Activated naive CD8-positive, alpha-beta T cell treated with anti-CD3 and anti-CD28 coated beads for 36 hours (primary cell): Measurements from ENCODE around the gene STK32C. TPM values are rescaled to one million over a fixed set of nuclear protein-coding genes. Genes with fewer than 3 reads are reported as not detected.

ENCODE experiments used
- DNase-seq: peaks from one replicate; pipeline ENCODE4 v3.0.0; 2021
- H3K27ac Mint-ChIP-seq: one replicate; pipeline ENCODE4 v1.8.0; 2022; ENCODE audit warnings: mild to moderate bottlenecking, moderate library complexity, mixed read lengths
- H3K27me3 Mint-ChIP-seq: one replicate; pipeline ENCODE4 v1.8.0; 2022; ENCODE audit warnings: mild to moderate bottlenecking, mixed read lengths
- H3K36me3 Mint-ChIP-seq: one replicate; pipeline ENCODE4 v1.8.0; 2021; ENCODE audit warnings: mild to moderate bottlenecking, mixed read lengths
- H3K4me1 Mint-ChIP-seq: one replicate; pipeline ENCODE4 v1.8.0; 2021; ENCODE audit warnings: mixed read lengths
- H3K4me3 Mint-ChIP-seq: one replicate; pipeline ENCODE4 v1.8.0; 2022; ENCODE audit warnings: mild to moderate bottlenecking, moderate library complexity, mixed read lengths
- H3K9me3 Mint-ChIP-seq: one replicate; pipeline ENCODE4 v1.8.0; 2022; ENCODE audit warnings: mixed read lengths
- total RNA-seq, 2 experiments: library from RNA; stranded (reverse); gene quantifications; one replicate each; pipeline ENCODE4 v1.2.3, GENCODE V29; 2021

The STK32C gene
- total RNA-seq, 2 experiments from 2014 or later = 15.3 to 16.2 TPM

DNA sequence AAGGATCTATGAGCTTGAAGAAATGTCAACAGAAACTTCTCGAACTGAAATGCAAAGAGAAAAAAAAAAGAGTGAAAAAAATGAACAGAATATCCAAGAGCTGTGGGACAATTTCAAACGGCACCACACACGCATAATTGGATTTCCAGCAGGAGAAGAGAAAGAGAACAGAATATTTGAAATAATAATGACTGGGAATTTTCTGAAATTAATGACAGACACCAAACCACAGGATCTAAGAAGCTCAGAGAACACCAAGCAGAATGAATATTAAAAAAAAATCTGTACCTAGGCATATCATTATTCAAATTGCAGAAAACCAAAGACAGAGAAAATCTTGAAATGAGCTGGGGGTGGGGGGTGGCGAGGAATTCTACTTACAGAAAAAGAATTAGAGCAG lies 93.8 kb downstream of the STK32C start:
- H3K36me3 Mint-ChIP-seq = peaks cover 42% of the 10 kb centered on the region
- peaks cover 35% of the 10 kb centered on the region for H3K9me3 Mint-ChIP-seq
- no peak overlapping the region for H3K27ac Mint-ChIP-seq
- no peaks in the 10 kb centered on the region for H3K27me3 Mint-ChIP-seq
- H3K4me1 Mint-ChIP-seq = no peaks in the 10 kb centered on the region
- no peak overlapping the region for H3K4me3 Mint-ChIP-seq
- DNase-seq = no peak

DNA sequence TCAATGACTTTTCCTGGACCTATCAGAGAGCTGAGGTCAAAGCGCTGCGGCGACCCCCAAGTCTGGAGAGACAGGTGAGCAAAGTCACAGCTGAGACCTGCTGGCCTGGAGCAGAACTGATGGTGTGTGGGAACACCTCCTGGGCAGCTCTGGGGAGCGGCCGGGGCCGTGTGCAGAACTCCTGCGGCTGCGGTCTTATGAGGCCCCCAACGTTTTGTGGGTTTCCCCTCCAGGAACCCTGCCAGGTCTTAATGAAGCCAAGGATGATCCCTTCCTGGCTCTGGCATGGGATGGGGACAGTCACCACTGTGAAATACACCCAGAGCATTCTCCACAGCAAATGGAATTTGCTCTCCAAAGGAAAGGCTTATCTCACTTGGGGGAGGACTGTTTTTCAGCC lies 94.9 kb downstream of the STK32C start:
- H3K27ac Mint-ChIP-seq = no peak overlapping the region
- no peaks in the 10 kb centered on the region for H3K4me1 Mint-ChIP-seq
- H3K4me3 Mint-ChIP-seq = no peak overlapping the region
- no peaks in the 10 kb centered on the region for H3K27me3 Mint-ChIP-seq
- H3K36me3 Mint-ChIP-seq = peaks cover 34% of the 10 kb centered on the region
- DNase-seq = no peak
- peaks cover 32% of the 10 kb centered on the region for H3K9me3 Mint-ChIP-seq

DNA sequence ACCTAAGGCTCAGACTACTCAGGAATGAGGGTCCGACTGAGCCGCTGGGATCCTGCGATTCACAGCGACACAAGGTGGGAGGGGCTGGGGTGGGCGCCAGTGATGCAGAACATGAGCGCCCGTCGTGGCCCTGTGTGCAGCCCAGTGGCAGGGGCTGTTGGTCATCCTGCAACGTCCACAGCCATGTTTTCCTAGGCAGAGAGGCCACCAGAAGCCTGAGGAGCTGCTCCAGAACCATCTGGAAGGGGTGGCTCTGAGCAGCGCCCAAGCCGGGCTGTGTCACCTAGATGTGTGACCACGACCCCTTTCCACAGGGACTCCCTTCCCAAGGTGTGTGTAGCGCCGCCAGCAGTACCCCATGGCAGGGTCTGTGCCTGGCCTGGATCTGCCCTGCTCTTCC lies 96.5 kb downstream of the STK32C start:
- Mint-ChIP-seq H3K9me3 (peaks cover 23% of the 10 kb centered on the region), H3K27ac (no peak overlapping the region), H3K4me3 (no peak overlapping the region), H3K4me1 (no peaks in the 10 kb centered on the region), H3K27me3 (no peaks in the 10 kb centered on the region), H3K36me3 (peaks cover 28% of the 10 kb centered on the region)
- DNase-seq = no peak

DNA sequence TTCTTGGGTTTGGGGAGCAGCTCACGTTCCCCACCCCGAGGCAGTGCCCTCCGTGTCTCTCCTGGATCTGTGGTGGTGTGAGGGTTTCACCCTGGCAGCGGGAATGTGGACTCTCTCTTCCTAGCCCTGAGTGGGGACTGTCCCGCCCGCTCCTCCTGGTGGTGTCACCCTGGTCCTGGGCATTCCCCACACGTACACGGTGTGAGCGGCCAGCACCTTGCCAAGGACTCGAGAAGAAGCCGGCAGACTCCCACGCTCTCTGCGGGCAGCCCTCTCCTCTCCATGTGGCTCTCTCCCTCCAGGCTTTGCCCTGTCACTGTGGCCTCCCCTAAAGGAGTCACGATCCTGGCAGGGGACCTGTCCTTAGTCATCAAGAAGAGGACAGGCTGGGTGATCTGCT lies 97.0 kb downstream of the STK32C start:
- no peak for DNase-seq
- Mint-ChIP-seq H3K9me3 (peaks cover 20% of the 10 kb centered on the region), H3K4me3 (no peak overlapping the region), H3K36me3 (peaks cover 27% of the 10 kb centered on the region), H3K27ac (no peak overlapping the region), H3K4me1 (no peaks in the 10 kb centered on the region), H3K27me3 (no peaks in the 10 kb centered on the region)

DNA sequence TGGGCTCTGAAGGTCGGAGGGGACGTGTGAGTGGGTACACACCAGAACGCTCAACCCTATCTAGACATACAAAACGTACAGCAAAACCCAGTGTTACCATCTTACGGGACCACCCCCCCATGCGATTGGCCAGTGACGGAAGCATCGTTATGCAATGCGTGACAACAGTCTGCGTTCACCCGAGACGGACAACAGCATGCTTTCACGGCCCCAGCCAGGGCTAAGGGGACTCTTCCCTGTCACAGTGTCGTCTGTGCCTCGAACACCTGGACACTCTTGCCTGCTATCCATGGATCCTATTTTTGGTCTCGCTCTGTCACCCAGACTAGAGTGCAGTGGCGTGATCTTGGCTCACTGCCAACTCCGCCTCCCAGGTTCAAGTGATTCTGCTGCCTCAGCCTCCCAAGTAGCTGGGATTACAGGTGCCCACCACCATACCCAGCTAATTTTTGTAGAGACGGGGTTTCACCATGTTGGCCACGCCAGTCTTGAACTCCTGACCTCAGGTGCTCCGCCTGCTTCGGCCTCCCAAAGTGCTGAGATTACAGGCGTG lies 97.7 kb downstream of the STK32C start:
- peaks cover 21% of the 10 kb centered on the region for H3K36me3 Mint-ChIP-seq

DNA sequence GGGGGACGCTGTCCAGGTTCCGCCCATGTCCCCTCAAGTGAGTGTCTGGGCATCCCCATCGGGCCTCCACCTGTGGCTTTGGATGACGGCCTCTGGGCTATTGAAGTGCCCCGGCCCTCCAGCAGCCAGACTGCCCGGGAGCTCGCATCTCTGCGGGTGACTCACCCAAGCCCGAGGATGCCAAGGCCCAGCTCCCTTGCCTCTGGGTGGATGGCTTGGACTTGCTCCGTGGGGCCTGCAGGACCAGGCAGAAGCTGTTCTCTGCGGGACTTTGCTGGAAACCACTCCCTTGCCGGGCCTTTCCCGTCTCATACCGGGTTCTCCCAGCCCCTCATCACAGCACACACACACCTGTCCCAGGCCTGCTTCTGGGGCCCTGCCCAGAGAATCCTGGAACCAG lies 98.6 kb downstream of the STK32C start:
- H3K4me1 Mint-ChIP-seq = no peaks in the 10 kb centered on the region
- peaks cover 7% of the 10 kb centered on the region for H3K9me3 Mint-ChIP-seq
- H3K27me3 Mint-ChIP-seq = no peaks in the 10 kb centered on the region
- H3K27ac Mint-ChIP-seq = no peak overlapping the region
- H3K4me3 Mint-ChIP-seq = no peak overlapping the region
- H3K36me3 Mint-ChIP-seq = peaks cover 15% of the 10 kb centered on the region
- no peak for DNase-seq

More for the DNA sequence above, 97.7 kb downstream of the STK32C start:
- H3K27me3 Mint-ChIP-seq = no peaks in the 10 kb centered on the region
- DNase-seq = no peak
- H3K27ac Mint-ChIP-seq = no peak overlapping the region
- H3K9me3 Mint-ChIP-seq = peaks cover 13% of the 10 kb centered on the region
- H3K4me3 Mint-ChIP-seq = no peak overlapping the region
- H3K4me1 Mint-ChIP-seq = no peaks in the 10 kb centered on the region

DNA sequence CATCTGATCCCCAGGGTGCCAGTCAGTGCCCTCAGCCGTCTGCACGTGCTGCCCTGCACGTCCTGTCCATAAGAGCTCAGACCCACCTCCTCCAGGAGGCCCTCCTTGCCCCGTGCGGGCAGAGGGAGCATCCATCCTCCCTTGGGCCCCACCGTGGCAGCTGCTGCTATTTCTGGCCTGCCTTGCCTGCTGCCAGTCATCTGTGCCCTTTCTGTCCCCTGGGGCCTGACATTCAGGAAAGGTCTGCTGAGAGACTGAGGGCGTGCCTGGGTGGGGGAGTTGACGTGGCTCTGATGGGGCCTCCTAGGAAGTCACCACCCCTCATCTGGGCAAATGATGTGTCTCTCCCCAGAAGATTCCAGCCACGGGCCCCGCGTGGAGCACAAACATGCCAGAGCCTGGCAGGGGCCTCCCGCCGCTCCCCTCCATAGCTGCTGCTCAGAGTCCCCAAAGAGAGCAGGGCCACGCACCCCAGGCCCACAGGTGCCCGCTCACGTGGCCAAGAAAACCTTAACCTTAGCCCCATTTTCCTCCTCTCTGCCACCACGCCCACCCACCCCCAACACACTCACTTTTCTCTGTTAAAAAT lies 99.2 kb downstream of the STK32C start:
- no peak overlapping the region for H3K27ac Mint-ChIP-seq
- H3K4me1 Mint-ChIP-seq = no peaks in the 10 kb centered on the region
- H3K36me3 Mint-ChIP-seq = peaks cover 11% of the 10 kb centered on the region

DNA sequence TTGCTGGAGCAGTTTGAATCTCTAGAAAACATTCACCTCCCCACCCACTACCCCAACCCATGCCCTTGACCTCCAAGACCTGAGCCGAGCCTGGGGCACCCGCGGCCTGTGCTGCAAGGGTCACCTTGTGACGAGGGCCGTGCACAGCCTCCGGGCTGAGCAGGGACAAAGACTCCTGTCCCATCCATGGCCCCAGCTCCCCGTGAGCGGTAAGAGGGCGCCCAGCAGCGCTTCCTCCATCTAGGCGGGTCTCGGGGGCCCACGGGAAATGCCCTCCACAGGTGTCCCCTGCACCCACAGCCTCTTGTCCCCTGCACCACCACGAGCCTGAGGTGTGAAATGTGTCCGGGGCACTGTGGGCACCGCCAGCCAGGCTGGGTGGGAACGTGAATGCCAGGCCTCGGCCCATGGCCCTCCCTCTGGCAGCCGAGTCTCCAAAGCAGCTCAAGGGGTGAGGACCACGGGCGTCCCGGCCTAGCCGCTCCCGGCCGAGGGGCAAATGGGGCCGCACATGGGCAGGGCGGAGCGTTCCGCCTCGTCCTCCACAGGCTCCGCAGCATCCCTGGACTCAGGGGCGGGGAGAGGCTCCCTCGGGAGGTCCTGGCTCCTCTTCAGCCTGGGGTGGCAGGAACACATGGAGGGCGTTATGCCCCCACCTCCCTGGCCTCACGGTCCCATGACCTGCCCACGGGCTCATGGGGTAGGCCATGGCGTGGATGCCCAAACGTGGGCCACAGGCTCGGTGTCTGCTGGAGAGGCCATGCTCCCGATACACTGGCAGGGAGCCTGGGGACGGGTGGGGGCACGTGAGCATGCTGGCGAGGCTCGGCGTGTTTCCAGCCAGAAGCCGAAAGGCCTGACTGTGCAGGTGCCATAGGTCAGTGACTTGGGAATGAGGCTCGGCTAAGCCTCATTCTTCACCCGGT lies 100.0 kb downstream of the STK32C start:
- H3K4me3 Mint-ChIP-seq = no peak overlapping the region
- DNase-seq = no peak
- H3K27ac Mint-ChIP-seq = no peak overlapping the region
- H3K9me3 Mint-ChIP-seq = no peaks in the 10 kb centered on the region
- H3K4me1 Mint-ChIP-seq = no peaks in the 10 kb centered on the region
- no peaks in the 10 kb centered on the region for H3K27me3 Mint-ChIP-seq
- H3K36me3 Mint-ChIP-seq = peaks cover 8% of the 10 kb centered on the region

More for the DNA sequence above, 99.2 kb downstream of the STK32C start:
- no peak overlapping the region for H3K4me3 Mint-ChIP-seq
- no peaks in the 10 kb centered on the region for H3K27me3 Mint-ChIP-seq
- no peak for DNase-seq
- peaks cover 2% of the 10 kb centered on the region for H3K9me3 Mint-ChIP-seq

DNA sequence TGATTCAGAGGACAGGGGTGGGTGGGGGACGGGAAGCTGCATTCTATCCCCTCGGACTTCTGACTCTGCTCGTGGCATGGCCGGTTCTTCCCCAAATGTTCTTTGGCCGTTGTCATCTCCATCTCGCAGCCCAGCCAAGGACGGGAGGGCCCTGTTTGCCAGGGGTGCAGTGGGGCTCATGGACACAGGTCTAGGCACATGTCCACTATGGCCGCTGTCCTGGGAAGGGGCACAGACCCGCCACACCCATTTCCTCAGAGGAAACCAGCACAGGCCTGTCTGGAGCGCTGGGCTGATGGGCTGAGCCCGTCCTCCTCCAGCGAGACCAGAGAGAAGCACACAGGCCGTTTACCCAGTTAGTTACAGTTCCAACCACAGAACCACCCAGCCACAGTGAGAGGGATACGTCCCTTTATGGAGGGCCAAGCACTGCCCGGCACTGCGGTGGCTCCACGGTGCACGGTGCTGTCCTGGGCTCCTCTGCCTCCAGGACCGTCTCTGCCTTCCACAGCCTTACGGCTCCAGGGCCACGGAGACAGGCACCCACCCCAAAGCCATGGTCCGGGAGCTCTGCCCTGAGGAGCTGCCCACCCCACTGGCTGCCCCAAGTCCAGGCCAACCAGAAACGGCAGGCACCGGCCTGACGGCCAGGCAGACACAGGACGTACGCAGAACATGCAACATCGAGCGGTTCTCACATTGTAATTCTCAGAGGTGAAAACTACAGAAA lies 100.8 kb downstream of the STK32C start:
- no peak for DNase-seq
- Mint-ChIP-seq H3K4me3 (no peak overlapping the region), H3K4me1 (no peaks in the 10 kb centered on the region), H3K36me3 (peaks cover under 1% of the 10 kb centered on the region), H3K27ac (no peak overlapping the region), H3K27me3 (no peaks in the 10 kb centered on the region), H3K9me3 (no peaks in the 10 kb centered on the region)

DNA sequence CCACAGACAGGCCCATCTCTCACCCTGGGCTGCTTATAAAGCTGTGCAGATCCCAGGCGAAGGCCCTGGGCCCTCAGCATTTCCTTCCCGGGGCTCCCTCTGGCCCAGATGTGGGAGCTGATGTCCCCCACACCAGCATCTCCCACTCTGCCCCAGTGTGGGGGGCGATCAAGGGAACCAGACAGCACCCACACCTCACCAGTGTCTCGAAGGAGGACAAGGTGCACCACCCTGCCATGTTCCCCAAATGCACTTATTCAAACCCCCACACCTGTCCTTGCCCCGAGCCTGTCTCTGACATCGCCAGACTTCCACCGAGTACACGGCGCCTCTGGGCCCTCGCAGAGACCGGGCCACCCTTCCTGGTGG lies 101.4 kb downstream of the STK32C start:
- H3K27me3 Mint-ChIP-seq = no peaks in the 10 kb centered on the region
- no peaks in the 10 kb centered on the region for H3K4me1 Mint-ChIP-seq
- no peaks in the 10 kb centered on the region for H3K9me3 Mint-ChIP-seq
- no peak overlapping the region for H3K27ac Mint-ChIP-seq
- DNase-seq = no peak
- H3K4me3 Mint-ChIP-seq = no peak overlapping the region
- H3K36me3 Mint-ChIP-seq = no peaks in the 10 kb centered on the region

DNA sequence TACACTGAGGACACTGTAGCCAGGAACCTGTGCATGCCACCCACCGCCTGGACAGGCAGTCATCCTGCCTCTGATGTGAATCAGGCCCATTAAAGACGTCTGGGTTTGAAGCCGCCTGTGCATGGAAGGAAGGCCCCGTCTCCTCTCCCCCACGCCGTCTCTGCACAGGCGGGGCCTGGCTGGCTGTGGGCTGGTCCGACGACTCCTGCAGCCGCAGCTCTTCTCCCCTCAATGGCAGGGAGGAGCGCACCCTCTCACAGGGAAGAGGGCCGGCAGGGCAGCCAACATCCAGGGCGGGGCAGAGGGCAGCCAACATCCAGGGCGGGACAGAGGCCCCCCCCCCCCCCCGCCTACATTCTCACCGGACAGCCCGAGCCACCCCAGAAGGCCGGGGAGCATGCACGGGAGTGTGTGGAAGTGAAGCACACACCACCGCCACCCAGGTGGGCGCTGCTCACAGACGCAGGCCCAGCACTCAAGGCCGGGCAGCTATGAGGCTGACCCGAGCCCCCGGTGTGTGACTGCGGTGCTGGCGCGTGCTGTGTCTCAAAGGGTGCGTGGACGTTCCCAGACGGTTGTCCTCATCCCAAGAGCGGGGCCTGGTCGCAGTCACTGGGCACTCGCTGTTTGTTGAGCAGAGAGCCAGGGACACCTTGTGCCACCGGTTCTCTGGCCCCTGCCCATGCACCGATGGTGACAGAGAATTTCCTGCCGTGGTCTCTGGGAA lies 101.9 kb downstream of the STK32C start:
- no peak for DNase-seq
- H3K4me1 Mint-ChIP-seq = no peaks in the 10 kb centered on the region
- no peak overlapping the region for H3K4me3 Mint-ChIP-seq
- H3K27me3 Mint-ChIP-seq = no peaks in the 10 kb centered on the region
- no peak overlapping the region for H3K27ac Mint-ChIP-seq
- H3K9me3 Mint-ChIP-seq = no peaks in the 10 kb centered on the region
- H3K36me3 Mint-ChIP-seq = no peaks in the 10 kb centered on the region

DNA sequence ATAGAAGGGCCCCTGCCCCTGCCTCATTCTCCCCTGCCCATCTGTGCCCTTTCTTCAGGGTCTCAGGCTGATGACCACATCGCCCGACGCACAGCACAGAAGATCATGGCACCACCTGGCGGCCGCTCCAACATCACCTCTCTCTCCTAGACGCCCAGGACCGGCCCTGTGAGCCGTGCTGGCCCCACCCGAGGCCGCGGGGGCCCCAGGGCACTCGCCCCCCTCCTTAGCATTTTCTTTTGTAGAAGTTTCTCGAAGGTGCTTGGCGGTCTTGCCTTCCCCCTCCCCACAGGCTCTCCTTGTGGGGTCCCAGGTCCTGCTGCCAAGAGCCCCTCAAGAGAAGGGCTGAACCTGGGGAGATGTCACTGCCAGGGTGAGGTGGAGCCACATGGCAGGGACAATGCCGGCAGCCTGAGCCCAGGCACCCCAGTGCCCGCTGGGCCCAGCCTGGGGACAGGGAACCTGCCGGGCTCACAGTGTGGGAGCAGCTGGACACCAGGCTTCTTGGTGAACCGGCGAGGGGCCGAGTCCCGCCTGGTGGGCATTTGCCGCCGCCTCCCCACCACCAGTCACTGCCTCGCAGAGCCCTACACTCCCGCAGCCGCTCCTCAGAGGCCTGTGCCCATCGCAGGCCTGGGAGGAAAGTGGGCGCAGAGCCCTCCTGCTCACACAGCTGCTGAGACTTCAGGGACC lies 102.8 kb downstream of the STK32C start:
- H3K36me3 Mint-ChIP-seq = no peaks in the 10 kb centered on the region
- no peak overlapping the region for H3K27ac Mint-ChIP-seq
- H3K9me3 Mint-ChIP-seq = no peaks in the 10 kb centered on the region
- H3K4me3 Mint-ChIP-seq = no peak overlapping the region
- H3K4me1 Mint-ChIP-seq = no peaks in the 10 kb centered on the region
- DNase-seq = no peak
- H3K27me3 Mint-ChIP-seq = no peaks in the 10 kb centered on the region

DNA sequence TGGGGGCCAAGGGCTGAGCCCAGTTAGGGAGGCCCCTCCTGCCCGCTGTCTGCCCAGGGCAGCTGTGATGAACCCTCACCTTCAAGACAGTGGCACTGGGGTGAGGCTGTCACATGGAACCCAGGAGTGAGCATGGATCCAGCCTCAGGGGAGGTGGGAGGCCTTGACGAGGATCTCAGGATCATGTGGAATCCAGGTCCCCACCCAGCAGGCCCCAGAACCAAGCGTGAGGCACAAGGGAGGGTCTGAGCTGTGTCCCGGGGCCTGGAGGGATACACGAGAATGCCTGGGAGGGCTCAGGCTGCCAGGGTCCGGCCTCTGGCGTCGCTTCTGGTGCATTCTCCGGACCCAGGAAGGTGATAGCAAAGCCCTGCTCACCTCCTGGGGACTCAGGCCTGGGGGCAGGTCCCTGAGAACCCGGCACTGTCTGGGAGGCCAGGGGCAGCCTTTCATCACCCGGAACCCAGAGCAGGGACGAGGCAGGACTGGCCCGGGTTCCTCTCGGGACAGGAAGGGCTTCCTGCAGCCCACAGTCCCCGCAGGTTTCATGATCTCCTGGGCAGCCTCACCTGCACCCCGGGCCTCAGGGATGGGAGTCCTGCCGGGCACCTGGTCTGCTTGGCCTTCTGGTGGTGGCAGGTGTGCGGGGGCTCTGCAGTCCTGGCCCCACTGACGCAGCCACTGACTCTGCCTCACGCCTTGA lies 103.5 kb downstream of the STK32C start:
- Mint-ChIP-seq H3K4me3 (no peak overlapping the region), H3K4me1 (no peaks in the 10 kb centered on the region), H3K9me3 (no peaks in the 10 kb centered on the region), H3K27me3 (no peaks in the 10 kb centered on the region), H3K27ac (no peak overlapping the region), H3K36me3 (no peaks in the 10 kb centered on the region)
- DNase-seq = no peak
